ENCODE measurements around the gene COL19A1. TPM values are rescaled to one million over a fixed set of nuclear protein-coding genes. Genes with fewer than 3 reads are reported as not detected.

COL19A1 gene
- total RNA-seq, 1 experiment from 2014 or later: not detected

DNA sequence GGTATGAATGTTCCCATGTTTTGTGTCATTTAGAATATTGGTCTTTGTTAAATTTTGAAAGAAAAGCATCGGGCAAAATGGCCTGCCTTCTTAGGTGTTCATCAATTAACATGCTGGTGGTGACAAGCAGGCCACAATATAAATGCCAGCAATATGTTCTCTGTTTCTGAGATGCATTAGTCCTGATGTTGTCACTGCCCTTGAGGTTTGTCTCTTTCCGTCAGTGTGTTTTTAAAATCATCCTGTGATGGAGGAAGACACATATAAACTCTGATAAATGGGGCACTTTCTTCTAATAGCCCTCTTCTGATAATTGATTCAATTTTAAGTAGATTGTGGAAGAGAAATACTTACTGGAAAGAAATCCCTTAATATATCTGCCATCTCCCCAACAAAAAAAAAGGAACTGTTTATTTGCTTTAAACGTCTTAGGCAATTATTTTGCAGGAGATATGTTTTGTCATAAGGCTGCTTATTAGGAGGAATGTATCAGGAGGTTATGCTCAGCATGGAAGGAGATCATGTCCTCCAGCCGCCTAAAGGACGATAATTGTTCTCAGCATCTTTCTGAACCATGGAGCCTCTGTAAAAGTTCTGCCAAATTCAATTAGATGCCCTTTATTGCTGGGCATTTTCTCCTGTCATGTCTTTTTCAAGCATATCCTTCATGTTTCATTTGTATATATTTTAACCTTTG, 302.5 kb downstream of the COL19A1 start:
- in situ Hi-C loops (cut with HindIII; ENCODE audit: low pct_unique_long_range_greater_than_20kb, low sequenced_read_pairs): no loop called here
- Histone ChIP-seq H3K27me3 (ENCODE audit: control insufficient read depth, insufficient read depth, low read length) (peaks cover 15% of the 10 kb centered on the region), H3K36me3 (ENCODE audit: control insufficient read depth, insufficient read depth, low read length) (no peaks in the 10 kb centered on the region), H3K27ac (ENCODE audit: low read length) (no peak overlapping the region), H3K4me3 (ENCODE audit: low read depth in 2 of 2, low read length in 2 of 2) (no peak overlapping the region), H3K9me3 (ENCODE audit: control insufficient read depth, insufficient read depth, low read depth, low read length) (no peaks in the 10 kb centered on the region), H3K4me1 (ENCODE audit: control insufficient read depth, insufficient read depth, low read length) (0 out of 2 replicates have a peak, but pooled peaks cover 3% of the 10 kb centered on the region)
- CTCF ChIA-PET: no interaction called here
- intact Hi-C loops (cut with micrococcal nuclease; ENCODE audit: unreplicated experiment): loop anchor here (5.0 kb wide), 1 partner anchor 437 kb away; no protein-coding TSS in a partner anchor
- TF ChIP-seq TCF7L2 (IDR thresholded peaks at IDR 0.05; ENCODE audit: low read depth, low read length) (no peak), REST (IDR thresholded peaks at IDR 0.05; ENCODE audit: insufficient read depth in 1 of 2, low read depth in 2 of 2, low read length in 1 of 2) (no peak), SIN3A (IDR thresholded peaks at IDR 0.05; ENCODE audit: borderline replicate concordance, insufficient read depth, low read depth, low read length) (no peak), POLR2AphosphoS5 (IDR thresholded peaks at IDR 0.05; ENCODE audit: low read depth, low read length) (no peak)
- DNase-seq (ENCODE audit: low read depth, low spot score) (no peak), ATAC-seq (no peak)
- BruUV-seq (replicated peaks): no TSS peak
- POLR2A ChIA-PET: no interaction called here

GRCh38 chr6:70171236-70171635, 304.9 kb downstream of the COL19A1 start:
- H3K27ac ChIP-seq (ENCODE audit: low read length): no peak overlapping the region
- DNase-seq (ENCODE audit: low read depth, low spot score) (no peak), ATAC-seq (no peak)
- no peaks in the 10 kb centered on the region for H3K4me1 ChIP-seq (ENCODE audit: control insufficient read depth, insufficient read depth, low read length)
- peaks cover 13% of the 10 kb centered on the region for H3K27me3 ChIP-seq (ENCODE audit: control insufficient read depth, insufficient read depth, low read length)
- BruUV-seq (replicated peaks): no TSS peak
- POLR2A ChIA-PET: no interaction called here
- no peak overlapping the region for H3K4me3 ChIP-seq (ENCODE audit: low read depth in 2 of 2, low read length in 2 of 2)
- H3K36me3 ChIP-seq (ENCODE audit: control insufficient read depth, insufficient read depth, low read length): no peaks in the 10 kb centered on the region
- TF ChIP-seq POLR2AphosphoS5 (IDR thresholded peaks at IDR 0.05; ENCODE audit: low read depth, low read length) (no peak), TCF7L2 (IDR thresholded peaks at IDR 0.05; ENCODE audit: low read depth, low read length) (no peak), REST (IDR thresholded peaks at IDR 0.05; ENCODE audit: insufficient read depth in 1 of 2, low read depth in 2 of 2, low read length in 1 of 2) (no peak), SIN3A (IDR thresholded peaks at IDR 0.05; ENCODE audit: borderline replicate concordance, insufficient read depth, low read depth, low read length) (no peak)
- TF ChIP-seq, protein P1, sequence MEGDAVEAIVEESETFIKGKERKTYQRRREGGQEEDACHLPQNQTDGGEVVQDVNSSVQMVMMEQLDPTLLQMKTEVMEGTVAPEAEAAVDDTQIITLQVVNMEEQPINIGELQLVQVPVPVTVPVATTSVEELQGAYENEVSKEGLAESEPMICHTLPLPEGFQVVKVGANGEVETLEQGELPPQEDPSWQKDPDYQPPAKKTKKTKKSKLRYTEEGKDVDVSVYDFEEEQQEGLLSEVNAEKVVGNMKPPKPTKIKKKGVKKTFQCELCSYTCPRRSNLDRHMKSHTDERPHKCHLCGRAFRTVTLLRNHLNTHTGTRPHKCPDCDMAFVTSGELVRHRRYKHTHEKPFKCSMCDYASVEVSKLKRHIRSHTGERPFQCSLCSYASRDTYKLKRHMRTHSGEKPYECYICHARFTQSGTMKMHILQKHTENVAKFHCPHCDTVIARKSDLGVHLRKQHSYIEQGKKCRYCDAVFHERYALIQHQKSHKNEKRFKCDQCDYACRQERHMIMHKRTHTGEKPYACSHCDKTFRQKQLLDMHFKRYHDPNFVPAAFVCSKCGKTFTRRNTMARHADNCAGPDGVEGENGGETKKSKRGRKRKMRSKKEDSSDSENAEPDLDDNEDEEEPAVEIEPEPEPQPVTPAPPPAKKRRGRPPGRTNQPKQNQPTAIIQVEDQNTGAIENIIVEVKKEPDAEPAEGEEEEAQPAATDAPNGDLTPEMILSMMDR (IDR thresholded peaks at IDR 0.05): no peak
- no peaks in the 10 kb centered on the region for H3K9me3 ChIP-seq (ENCODE audit: control insufficient read depth, insufficient read depth, low read depth, low read length)
- in situ Hi-C loops (cut with HindIII; ENCODE audit: low pct_unique_long_range_greater_than_20kb, low sequenced_read_pairs) (no loop called here), intact Hi-C loops (cut with micrococcal nuclease; ENCODE audit: unreplicated experiment) (no loop called here)
- CTCF ChIA-PET: no interaction called here
